Stimulated activated CD4-positive, alpha-beta T cell treated with anti-CD3 and anti-CD28 coated beads, Interleukin-1b, Interleukin-23, amount 100 ng/mL, for 1 hour (primary cell): ENCODE results near the gene STMN3.
"Not testable (repeated sequence)": the region's sequence is repeated elsewhere in the genome, so short reads cannot be mapped to it uniquely, and the experiment has no call there.

ENCODE experiments used
- DNase-seq, 2 donors: peaks; one replicate each; pipeline ENCODE4 v3.0.0-alpha.2; 2020; ENCODE audit warnings: low read depth in 2 of 2

Gene STMN3

GRCh38 chr20:63636752-63637628 lies 16.2 kb downstream of the STMN3 start:
- no peak for DNase-seq

GRCh38 chr20:63635431-63636141 lies 17.6 kb downstream of the STMN3 start:
- DNase-seq = peak in 1 of 2 donors; percentile 33

- no peak for DNase-seq
These were observed 19.5 kb downstream of the STMN3 start for GRCh38 chr20:63633732-63634131.

- DNase-seq = not testable (repeated sequence)
These were observed 21.8 kb downstream of the STMN3 start for GRCh38 chr20:63631426-63631825.

GRCh38 chr20:63630956-63631355 lies 22.3 kb downstream of the STMN3 start:
- DNase-seq = not testable (repeated sequence)

GRCh38 chr20:63628246-63628975 lies 24.8 kb downstream of the STMN3 start:
- no peak for DNase-seq

GRCh38 chr20:63627751-63628245 lies 25.4 kb downstream of the STMN3 start:
- no peak for DNase-seq

- peak; percentile 85 to 92 for DNase-seq
These were observed 26.0 kb downstream of the STMN3 start for GRCh38 chr20:63627129-63627750.

- peak; percentile 42 to 56 for DNase-seq
These were observed 26.6 kb downstream of the STMN3 start, which contains the start of gene GMEB2 for GRCh38 chr20:63626424-63627128. Gene GMEB2 (minus strand): TSS chr20:63627101. CDS start chr20:63619397, 7,704 bp downstream.

- no peak for DNase-seq
These were observed 27.3 kb downstream of the STMN3 start for GRCh38 chr20:63625771-63626423.

GRCh38 chr20:63624486-63624885 lies 28.7 kb downstream of the STMN3 start:
- DNase-seq = no peak

- no peak for DNase-seq
These were observed 30.5 kb downstream of the STMN3 start for GRCh38 chr20:63622732-63623131.

- no peak for DNase-seq
These were observed 31.1 kb downstream of the STMN3 start for GRCh38 chr20:63622096-63622495.

GRCh38 chr20:63620991-63621390 lies 32.2 kb downstream of the STMN3 start:
- DNase-seq = no peak

GRCh38 chr20:63619505-63619904 lies 33.7 kb downstream of the STMN3 start:
- no peak for DNase-seq

- DNase-seq = no peak
These were observed 34.1 kb downstream of the STMN3 start for GRCh38 chr20:63619086-63619485.

- no peak for DNase-seq
These were observed 34.8 kb downstream of the STMN3 start for GRCh38 chr20:63618291-63618980.

- DNase-seq = no peak
These were observed 35.4 kb downstream of the STMN3 start for GRCh38 chr20:63617876-63618265.

GRCh38 chr20:63617092-63617875 lies 35.9 kb downstream of the STMN3 start:
- no peak for DNase-seq
